SKM-1 (cell line): Measurements from ENCODE around the gene EML1.

Source experiments
- DNase-seq: peaks from one replicate; lab custom pipeline; 2025; ENCODE audit not compliant: unreplicated experiment; lab: John Stamatoyannopoulos, UW

Gene EML1

DNA sequence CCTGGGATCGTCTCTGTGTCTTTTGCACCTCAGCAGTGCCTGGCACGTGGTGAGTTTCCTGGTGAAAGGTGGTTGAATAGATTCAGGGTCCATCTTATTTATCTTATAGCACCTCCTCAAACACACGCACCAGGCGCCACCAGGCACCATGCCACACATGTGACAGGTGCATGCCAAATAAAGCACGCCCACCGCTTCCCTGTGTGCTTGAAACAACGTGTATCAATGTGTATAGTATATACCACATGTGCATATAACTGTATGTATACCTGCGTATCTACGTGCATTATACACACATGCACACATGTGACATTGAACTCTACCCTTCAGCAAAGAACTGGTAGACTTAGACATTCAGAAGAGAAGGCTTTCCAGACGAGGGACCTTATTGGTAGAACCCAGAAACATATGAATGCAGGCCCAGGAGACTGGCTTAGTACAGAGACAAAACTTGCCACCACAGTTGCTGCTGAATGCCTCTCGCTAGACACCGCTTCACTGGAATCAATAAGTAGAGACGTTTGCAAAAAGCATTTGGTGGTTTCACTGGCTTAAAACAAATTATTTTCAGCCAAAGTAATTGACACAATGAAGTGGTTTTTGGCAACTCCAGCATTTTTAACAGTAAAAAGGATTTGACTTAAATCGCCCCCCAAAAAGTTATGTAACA lies 10.0 kb downstream of the EML1 start:
- DNase-seq: no peak

DNA sequence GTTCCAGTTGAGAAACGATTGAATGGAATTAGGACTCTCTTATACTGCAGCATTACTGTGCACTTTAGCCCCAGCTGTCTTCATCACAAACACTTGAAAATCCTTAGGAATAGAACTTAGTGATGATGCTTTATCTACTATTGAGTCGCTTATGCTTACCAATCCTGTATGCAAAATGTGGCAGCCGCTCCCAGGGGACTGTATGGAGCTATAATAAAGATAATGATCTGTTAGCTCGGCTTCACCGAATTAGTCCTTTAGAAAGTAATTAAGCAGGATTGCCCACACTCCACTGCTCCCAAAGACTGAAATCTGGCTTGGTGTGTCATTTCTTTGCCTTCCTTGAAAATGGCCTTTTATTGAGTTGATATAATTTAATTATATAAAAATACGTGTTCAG lies 10.6 kb downstream of the EML1 start:
- no peak for DNase-seq

GRCh38 chr14:99805757-99806439 lies 12.7 kb downstream of the EML1 start:
- DNase-seq: no peak

- DNase-seq: no peak
These were observed 13.6 kb downstream of the EML1 start for GRCh38 chr14:99806836-99807235.

DNA sequence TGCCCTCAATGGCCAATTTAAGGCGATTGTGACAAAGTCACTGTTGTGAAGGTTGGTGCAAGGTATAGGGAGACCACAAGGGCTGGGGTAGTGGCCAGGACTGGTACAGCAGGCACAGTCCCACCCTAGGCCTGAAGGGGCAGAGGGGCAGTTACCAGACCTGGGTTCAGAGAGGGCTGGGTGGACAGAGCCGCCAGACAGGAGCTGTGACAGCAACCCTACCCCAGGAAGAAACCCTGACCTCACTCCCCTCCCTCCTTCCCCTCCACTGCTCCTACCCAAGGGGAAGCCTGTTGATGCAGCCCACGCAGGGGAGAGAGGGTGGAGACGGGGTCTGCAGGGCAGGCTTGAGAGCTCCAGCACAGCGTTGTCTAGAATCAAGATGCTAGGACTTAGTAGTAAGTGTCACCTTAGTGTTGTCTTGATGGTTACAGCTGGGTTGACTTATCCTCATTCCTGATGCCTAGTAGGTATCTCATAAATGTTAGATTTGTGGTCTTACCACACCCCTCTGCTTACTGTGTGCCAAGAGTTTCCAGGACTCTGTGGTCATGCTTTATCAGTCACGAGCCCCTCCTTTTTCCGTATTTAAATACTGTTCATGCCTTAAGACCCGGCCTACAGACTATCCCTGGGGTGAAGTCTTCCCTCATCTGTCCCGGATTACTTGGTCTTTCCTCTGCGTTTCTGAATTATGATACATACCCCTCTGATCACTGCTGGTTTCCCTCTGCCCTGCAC lies 14.4 kb downstream of the EML1 start:
- no peak for DNase-seq

GRCh38 chr14:99808154-99808505 lies 14.9 kb downstream of the EML1 start:
- no peak for DNase-seq

GRCh38 chr14:99808515-99808914 lies 15.3 kb downstream of the EML1 start:
- no peak for DNase-seq

DNA sequence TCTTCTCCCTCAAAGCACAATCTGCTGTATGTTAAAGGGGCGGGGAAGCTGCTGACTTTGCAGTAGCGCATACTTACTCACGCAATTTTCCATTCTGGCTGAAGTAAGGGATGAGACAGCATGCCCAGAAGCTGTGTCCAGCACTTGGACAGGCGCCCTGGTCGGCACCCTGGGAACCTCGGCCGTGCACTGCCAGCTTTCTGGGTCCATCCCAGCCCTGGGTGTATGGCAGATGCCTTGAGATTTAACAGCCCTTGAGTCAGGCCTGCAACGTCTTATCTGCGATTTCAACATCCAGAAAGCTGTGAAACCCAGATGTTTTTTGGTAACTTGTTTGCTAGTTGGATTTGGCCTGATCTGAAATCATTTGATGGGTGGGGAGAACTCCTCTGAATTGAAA lies 16.1 kb downstream of the EML1 start:
- DNase-seq: no peak

GRCh38 chr14:99809859-99810558 lies 16.8 kb downstream of the EML1 start:
- DNase-seq: no peak

DNA sequence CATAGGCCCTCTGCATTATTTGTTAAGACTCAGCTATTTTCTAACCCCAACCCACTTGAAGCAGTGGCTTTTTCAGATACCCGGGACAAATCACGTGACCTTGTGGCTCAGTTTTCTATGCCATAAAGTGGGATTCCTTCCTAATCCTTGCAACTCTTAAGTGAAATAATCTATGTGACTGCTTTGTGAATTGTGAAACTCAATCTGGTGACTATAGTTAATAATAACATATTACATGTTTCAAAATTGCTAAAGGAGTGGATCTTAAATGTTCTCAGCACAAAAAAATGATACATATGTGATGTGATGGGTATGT lies 17.3 kb downstream of the EML1 start:
- DNase-seq: no peak

- DNase-seq: no peak
These were observed 19.0 kb downstream of the EML1 start for GRCh38 chr14:99812096-99812750.

DNA sequence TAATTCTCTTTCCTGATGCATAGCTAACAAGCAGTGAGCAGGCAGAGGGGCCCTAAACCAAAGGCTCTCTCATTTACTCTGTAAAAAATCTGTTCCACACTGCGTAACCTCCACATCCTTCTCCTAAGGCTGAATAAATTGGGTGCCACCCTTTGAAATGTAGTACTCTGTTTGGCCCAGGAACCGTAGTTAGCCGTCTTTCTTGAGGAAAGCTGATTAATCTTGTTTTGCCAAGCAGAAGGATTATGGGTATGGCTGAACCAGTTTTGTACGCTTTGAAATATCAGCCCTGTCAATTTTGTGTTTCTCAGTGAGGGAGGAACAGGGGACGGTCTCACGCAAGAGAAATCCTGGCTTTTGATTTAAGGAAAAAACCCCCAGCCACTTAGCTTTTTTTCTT lies 19.7 kb downstream of the EML1 start:
- no peak for DNase-seq

- no peak for DNase-seq
These were observed 22.5 kb downstream of the EML1 start for GRCh38 chr14:99815696-99816095.

DNA sequence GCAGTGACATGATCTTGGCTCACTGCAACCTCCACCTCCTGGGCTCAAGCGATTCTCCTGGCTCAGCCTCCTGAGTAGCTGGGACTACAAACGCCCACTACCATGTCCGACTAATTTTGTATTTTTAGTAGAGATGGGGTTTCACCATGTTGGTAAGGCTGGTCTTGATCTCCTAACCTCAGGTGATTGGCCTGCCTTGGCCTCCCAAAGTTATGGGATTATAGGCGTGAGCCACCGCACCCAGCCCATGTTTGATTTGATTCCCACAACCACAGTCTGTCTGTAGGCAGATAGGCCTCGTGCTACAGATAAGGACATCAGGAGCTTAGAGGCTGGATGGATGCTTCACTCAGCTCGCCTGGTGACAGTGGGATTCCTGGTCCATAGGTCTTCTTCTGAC lies 23.0 kb downstream of the EML1 start:
- no peak for DNase-seq

GRCh38 chr14:99816642-99817041 lies 23.4 kb downstream of the EML1 start:
- no peak for DNase-seq

GRCh38 chr14:99817331-99817730 lies 24.1 kb downstream of the EML1 start:
- DNase-seq: no peak

GRCh38 chr14:99818503-99819036 lies 25.4 kb downstream of the EML1 start:
- no peak for DNase-seq

- no peak for DNase-seq
These were observed 26.3 kb downstream of the EML1 start for GRCh38 chr14:99819514-99819913.

GRCh38 chr14:99820702-99821331 lies 27.6 kb downstream of the EML1 start:
- DNase-seq: no peak
